ENCODE results near the gene MSTN.

Gene MSTN

GRCh38 chr2:190098851-190099250, 36.3 kb upstream of the MSTN start:
- Histone ChIP-seq H3K4me2 (ENCODE audit: low read length) (no peak overlapping the region), H3K27me3 (ENCODE audit: insufficient read depth, low read length) (no peaks in the 10 kb centered on the region), H3K36me3 (ENCODE audit: insufficient read depth, low read length) (no peaks in the 10 kb centered on the region), H3K9ac (ENCODE audit: low read length) (no peak overlapping the region), H3K9me2 (ENCODE audit: low read depth, low read length) (no peaks in the 10 kb centered on the region), H2AFZ (ENCODE audit: low read length) (no peak overlapping the region), H3K4me1 (ENCODE audit: insufficient read depth, low read length, severe bottlenecking) (no peaks in the 10 kb centered on the region), H3K27ac (ENCODE audit: low read depth, low read length, poor library complexity, severe bottlenecking) (no peak overlapping the region), H3F3A (ENCODE audit: insufficient read depth, low read length) (no peaks in the 10 kb centered on the region), H3K4me3 (ENCODE audit: low read depth, low read length, poor library complexity, severe bottlenecking) (no peak overlapping the region), H3K9me3 (ENCODE audit: low read length) (no peaks in the 10 kb centered on the region), H4K20me1 (ENCODE audit: insufficient read depth, low read length) (no peaks in the 10 kb centered on the region), H3K79me2 (ENCODE audit: insufficient read depth, low read length) (no peaks in the 10 kb centered on the region)
- no peak for TF ChIP-seq CTCF (IDR thresholded peaks at IDR 0.05; ENCODE audit: low read length)
- TF ChIP-seq EZH2 (IDR thresholded peaks at IDR 0.05; ENCODE audit: borderline replicate concordance, low read length) = no peak

- Histone ChIP-seq H3F3A (ENCODE audit: insufficient read depth, low read length) (no peaks in the 10 kb centered on the region), H3K4me1 (ENCODE audit: insufficient read depth, low read length, severe bottlenecking) (no peaks in the 10 kb centered on the region), H2AFZ (ENCODE audit: low read length) (no peak overlapping the region), H3K27ac (ENCODE audit: low read depth, low read length, poor library complexity, severe bottlenecking) (no peak overlapping the region), H3K27me3 (ENCODE audit: insufficient read depth, low read length) (no peaks in the 10 kb centered on the region), H3K4me2 (ENCODE audit: low read length) (no peak overlapping the region), H3K4me3 (ENCODE audit: low read depth, low read length, poor library complexity, severe bottlenecking) (no peak overlapping the region), H4K20me1 (ENCODE audit: insufficient read depth, low read length) (no peaks in the 10 kb centered on the region), H3K9me3 (ENCODE audit: low read length) (no peaks in the 10 kb centered on the region), H3K9ac (ENCODE audit: low read length) (no peak overlapping the region), H3K79me2 (ENCODE audit: insufficient read depth, low read length) (no peaks in the 10 kb centered on the region), H3K9me2 (ENCODE audit: low read depth, low read length) (no peaks in the 10 kb centered on the region), H3K36me3 (ENCODE audit: insufficient read depth, low read length) (no peaks in the 10 kb centered on the region)
- TF ChIP-seq EZH2 (IDR thresholded peaks at IDR 0.05; ENCODE audit: borderline replicate concordance, low read length) (no peak), CTCF (IDR thresholded peaks at IDR 0.05; ENCODE audit: low read length) (no peak)
These were observed 34.6 kb upstream of the MSTN start for GRCh38 chr2:190097115-190097514.

GRCh38 chr2:190094316-190094871, 31.9 kb upstream of the MSTN start:
- Histone ChIP-seq H3K79me2 (ENCODE audit: insufficient read depth, low read length) (no peaks in the 10 kb centered on the region), H4K20me1 (ENCODE audit: insufficient read depth, low read length) (no peaks in the 10 kb centered on the region), H3K36me3 (ENCODE audit: insufficient read depth, low read length) (no peaks in the 10 kb centered on the region), H3F3A (ENCODE audit: insufficient read depth, low read length) (no peaks in the 10 kb centered on the region), H2AFZ (ENCODE audit: low read length) (no peak overlapping the region), H3K4me1 (ENCODE audit: insufficient read depth, low read length, severe bottlenecking) (no peaks in the 10 kb centered on the region), H3K9me2 (ENCODE audit: low read depth, low read length) (no peaks in the 10 kb centered on the region), H3K4me3 (ENCODE audit: low read depth, low read length, poor library complexity, severe bottlenecking) (no peak overlapping the region), H3K27ac (ENCODE audit: low read depth, low read length, poor library complexity, severe bottlenecking) (no peak overlapping the region), H3K4me2 (ENCODE audit: low read length) (no peak overlapping the region), H3K27me3 (ENCODE audit: insufficient read depth, low read length) (no peaks in the 10 kb centered on the region), H3K9me3 (ENCODE audit: low read length) (no peaks in the 10 kb centered on the region), H3K9ac (ENCODE audit: low read length) (no peak overlapping the region)
- TF ChIP-seq EZH2 (IDR thresholded peaks at IDR 0.05; ENCODE audit: borderline replicate concordance, low read length) (no peak), CTCF (IDR thresholded peaks at IDR 0.05; ENCODE audit: low read length) (no peak)

Data from OCI-LY1 (cell line).